HG02840 (cell line): ENCODE data around the gene ZNF331.

Source experiments
- ATAC-seq: cut with Tn5 transposase; IDR thresholded peaks from one replicate; pipeline ENCODE4 v1.9.1; 2021; ENCODE audit warnings: mild to moderate bottlenecking, moderate library complexity, moderate number of reproducible peaks; ENCODE audit not compliant: unreplicated experiment, low FRiP score

Gene ZNF331

DNA sequence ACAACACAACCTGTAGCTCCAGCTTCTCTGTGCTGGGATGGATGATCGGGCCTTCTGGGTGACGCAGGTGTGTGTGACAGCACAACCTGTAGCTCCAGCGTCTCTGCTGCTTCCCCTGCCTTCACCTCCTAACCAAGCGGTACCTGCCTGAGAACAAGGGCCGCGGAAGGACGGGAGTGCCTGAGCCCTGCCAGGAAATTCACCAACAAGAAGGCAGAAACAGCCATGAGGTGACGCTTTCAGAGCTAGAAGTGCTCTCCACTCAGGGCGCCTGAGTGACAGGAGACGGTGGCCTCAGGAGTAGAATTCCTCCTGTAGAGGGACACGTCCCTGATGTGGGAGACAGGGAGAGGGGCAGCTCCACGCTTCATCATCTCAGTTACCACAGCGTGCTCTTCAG, 17.4 kb downstream of the ZNF331 start:
- ATAC-seq = no peak

DNA sequence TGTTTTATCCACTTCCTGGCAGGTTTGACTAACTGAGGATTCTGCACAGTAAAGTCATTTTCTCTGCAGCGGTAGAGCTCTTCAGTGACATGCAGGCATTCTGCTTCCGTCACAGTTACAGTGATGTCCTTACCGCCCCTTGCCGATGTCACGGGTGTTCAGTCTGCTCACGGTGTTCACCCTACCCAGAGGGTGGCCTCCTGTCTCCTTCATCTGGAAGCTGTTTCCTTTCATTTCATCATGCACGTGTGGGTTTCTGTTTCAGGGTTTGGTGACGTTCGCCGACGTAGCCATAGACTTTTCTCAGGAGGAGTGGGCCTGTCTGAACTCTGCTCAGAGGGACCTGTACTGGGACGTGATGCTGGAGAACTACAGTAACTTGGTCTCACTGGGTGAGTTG, 33.4 kb downstream of the ZNF331 start:
- ATAC-seq = no peak

DNA sequence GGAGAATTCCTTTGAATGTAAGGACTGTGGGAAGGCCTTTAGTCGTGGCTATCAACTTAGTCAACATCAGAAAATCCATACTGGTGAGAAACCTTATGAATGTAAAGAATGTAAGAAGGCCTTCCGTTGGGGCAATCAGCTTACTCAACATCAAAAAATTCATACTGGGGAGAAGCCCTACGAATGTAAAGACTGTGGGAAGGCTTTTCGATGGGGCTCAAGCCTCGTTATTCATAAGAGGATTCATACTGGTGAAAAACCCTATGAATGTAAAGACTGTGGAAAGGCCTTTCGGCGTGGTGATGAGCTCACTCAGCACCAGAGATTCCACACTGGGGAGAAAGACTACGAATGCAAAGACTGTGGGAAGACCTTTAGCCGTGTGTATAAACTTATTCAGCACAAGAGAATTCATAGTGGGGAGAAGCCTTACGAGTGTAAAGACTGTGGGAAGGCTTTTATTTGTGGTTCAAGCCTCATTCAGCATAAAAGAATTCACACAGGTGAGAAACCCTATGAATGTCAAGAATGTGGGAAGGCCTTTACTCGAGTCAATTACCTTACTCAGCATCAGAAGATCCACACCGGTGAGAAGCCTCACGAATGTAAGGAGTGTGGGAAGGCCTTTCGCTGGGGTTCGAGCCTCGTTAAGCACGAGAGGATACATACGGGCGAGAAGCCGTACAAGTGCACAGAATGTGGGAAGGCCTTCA, 39.2 kb downstream of the ZNF331 start:
- no peak for ATAC-seq

DNA sequence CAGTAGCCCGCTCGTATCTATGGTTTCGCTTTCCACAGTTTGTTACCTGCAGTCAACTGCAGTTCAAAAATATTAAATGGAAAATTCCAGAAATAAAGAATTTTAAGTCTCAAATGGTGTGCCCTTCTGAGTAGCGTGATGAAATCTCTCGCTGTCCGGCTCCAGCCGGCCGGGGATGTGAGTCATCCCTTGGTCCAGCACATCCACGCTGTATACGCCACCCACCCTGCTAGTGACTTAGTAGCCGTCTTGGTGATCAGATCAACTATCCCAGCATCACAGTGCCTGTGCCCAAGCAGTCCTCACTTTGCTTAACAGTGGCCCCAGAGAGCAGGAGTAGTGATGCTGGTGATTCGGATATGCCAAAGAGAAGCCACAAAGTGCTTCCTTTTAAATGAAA, 40.0 kb downstream of the ZNF331 start:
- ATAC-seq = no peak

DNA sequence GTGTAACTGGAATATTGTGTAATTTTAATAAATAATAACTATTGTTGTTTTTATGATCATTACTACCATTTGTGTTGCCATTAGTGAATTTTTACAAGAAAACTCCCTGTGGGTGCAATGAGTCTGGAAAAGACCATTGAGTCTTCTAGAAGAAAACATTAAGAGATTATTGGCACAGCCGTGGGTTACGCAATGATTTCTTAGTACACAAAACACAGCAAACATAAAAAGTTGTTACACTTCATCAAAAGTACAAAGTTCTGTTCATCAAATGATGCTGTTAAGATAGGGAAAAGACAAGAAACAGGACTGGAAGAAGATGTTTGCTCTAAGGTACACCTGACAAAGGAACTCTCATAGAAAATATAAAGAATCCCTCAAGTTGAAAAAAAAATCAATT, 41.6 kb downstream of the ZNF331 start:
- no peak for ATAC-seq

DNA sequence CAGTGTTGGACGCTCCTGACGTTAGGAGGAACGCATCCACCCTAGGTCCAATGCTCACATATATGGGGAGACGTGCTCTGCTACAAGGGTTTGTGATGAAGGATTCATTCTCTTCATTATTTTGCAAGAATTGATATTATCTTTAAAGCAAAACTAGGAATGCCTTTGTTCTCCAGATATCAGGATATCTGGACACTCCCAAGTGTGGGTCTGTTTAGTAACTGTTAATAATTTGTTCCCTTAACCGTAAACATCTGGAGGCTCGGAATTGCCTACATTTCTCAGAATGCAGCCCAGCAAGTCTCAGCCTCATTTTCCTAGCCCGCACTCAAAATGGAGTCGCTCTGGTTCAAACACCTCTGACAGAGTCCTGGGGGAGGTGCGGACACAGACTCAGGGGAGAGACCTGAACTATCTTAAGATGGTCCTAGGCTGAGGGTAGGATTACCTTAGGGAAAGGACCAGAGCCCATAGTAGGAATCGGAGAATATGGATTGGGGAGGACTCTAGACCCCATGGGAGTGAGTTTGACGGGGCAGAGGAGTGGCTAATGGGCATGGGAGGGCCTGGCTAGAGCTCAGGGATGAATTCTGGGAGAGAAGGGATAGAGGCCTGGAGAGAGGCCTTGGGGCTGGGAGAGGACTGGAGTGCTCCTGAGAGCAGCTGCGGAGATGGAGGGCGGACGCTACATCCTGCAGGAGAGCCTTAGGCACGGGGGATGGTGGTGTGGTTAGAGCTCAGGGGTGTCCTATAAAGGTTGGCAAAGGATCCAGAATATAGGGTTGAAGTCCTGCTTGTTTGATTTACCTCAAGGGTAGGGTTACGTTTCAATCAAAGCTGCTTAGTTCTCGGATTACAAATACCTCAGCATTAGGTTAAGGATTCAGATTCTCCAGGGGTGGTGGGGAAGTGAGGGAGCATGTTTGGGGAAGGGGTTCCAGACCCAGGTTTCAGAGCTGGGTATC, 43.2 kb downstream of the ZNF331 start:
- no peak for ATAC-seq

DNA sequence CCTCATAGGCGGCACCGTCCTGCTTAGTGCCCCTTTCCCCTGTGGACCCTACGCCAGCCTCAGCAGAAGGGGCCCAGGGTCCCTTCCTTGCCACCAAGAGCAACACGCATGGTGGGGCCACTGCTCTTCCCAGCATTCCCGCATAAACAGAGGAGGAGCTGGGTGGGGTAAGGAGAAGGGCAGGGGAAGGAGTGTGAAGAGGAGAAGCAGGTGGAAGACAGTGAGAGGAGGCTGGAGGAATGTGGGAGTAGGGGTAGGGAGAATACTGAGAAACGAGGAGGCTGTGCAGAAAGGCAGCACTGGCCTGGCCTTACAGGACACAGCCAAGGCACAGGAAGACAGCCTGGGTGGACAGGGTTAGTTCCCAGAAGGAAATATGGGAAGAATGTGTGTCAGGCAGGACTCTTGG, 43.9 kb downstream of the ZNF331 start:
- no peak for ATAC-seq

DNA sequence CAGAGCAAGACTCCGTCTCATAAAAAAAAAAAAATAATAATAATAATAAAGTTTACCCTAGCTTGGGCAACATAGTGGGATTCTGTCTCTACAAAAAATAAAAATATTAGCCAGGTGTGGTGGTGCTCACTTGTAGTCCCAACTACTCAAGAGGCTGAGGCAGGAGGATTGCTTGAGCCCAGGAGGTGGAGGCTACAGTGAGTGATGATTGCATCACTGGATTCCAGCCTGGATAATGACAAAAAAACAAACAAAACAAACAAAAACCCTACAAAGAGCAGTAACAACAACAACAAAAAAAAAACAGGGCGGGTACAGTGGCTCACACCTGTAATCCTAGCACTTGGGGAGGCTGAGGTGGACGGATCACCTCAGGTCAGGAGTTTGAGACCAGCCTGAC, 45.2 kb downstream of the ZNF331 start:
- no peak for ATAC-seq

DNA sequence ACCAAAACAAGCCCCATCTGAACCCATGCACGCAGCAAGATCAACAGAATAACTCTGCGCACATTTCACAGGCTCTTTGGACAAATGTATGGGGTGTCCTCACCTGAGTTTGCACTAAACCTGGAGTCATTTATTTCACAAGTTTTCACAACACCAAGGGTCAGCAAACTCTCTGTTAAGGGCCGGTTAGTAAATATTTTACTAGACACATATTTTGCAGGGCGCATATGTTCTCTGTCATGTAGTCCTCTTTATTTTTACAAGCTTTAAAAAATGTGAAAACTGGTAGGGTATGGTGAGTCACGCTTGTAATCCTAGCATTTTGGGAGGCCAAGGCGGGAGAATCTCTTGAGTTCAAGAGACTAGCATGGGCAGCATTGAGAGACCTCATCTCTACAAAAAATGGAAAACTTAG, 48.3 kb downstream of the ZNF331 start:
- no peak for ATAC-seq

DNA sequence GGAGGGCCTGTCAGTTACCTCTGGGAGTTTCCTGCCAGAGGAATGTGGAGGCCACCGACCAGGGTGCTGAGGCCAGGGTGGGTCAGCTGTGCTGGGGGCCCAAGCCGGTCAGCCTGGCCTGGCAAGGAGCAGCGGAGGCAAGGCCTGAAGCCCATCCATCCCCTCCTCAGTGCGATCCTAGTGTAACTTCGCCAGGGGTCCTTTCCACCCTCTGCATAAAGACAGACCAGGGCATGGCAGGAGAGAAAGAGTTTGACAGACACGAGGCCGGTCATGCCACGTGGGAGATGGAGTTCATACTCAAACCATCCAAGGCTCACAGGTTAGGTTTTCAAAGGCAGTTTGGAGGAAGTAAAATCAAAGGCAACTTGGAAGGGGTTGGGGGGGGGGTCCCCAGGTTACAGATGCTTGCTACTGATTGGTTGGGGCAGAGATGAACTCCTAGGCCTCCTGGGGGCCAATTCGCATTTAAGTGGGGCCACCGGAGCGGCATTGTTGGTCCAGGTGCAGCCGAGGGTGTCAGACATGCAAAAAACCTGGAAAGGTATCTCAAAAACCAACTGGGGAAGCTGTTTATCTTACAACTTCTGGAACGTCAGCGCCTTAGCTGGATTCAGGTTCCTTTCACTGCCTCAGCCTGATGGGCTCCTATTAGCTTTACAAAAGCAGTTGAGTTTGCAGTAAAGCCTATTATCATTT, 57.0 kb downstream of the ZNF331 start:
- no peak for ATAC-seq

DNA sequence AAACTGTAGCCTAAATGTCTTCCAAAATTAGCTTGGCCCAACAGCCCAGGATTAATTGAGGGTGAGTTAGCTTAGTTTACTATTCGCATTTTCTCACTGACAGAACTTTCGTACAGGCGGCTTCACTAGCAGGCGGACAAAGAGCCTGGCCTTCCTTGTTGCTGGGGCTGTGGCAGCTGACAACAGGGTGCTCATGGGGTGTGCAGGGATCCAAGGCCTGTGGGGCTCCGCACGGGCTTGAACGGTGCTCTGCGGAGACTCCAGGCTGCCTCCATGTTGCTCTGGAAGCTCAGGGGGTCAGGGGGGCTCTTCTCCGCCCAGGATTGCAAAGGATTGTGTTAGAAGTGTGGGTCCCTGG, 57.5 kb downstream of the ZNF331 start:
- ATAC-seq = no peak

DNA sequence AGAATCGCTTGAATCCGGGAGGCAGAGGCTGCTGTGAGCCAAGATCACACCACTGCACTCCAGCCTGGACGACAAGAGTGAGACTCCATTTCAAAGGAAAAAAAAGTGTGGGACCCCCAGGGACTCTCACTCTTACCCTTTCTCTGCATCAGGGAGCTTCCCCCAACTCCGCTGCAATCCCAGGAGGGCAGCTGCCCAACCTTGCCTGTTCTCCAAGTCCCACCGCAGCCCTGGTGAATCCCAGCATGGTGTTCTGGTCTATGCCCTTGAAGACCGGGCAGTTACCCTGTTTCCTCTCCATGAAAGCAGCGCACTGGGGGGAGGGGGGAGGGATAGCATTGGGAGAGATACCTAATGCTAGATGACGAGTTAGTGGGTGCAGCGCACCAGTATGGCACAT, 58.1 kb downstream of the ZNF331 start:
- ATAC-seq = no peak

DNA sequence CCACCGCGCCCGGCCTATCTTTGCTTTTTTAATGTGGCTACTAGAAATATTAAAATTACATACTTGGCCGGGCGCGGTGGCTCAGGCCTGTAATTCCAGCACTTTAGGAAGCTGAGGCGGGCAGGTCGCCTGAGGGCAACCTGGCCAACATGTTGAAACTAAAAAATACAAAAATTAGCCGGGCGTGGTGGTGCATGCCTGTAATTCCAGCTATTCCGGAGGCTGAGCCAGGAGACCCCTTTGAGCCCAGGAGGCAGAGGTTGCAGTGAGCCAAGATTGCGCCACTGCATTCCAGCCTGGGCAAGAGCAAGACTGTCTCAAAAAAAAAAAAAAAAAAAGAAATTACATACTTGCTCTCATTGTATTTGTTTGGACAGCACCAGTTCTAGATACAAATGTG, 59.1 kb downstream of the ZNF331 start:
- ATAC-seq = no peak

DNA sequence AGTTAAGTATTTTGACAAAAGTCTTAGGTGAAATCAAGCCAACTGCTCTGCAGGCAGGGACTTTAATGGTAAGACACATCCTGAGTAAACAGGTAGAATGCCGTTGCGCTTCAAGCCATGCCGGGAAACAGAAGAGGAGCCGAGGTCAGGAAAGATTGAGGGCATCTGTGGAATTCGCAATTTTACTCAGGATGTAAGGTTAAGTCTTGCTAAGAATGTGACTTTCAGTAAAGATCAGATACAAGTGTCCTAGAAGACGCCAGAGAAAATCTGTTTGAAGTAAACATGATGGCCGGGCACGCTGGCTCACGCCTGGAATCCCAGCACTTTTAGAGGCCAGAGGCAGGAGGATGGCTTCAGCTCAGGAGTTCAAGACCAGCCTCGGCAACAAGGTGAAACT, 60.4 kb downstream of the ZNF331 start:
- ATAC-seq = no peak

DNA sequence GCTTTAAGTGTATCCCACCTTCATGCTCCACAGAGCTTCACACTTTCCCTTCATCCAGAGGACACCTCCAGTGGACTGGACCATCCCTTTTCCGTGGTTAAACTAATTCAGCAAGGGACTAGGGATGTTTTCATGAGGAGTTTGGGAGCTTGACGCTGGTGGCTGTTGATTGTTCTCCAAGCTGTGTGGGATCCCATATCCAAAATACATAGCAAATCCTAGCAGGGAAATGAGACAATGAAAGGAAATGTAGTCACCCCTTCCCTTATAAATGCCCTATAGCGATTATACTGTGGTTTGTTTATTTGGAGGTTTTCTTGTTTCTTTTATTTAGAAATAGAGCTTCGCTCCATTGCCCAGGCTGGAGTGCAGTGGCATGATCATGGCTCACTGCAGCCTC, 62.3 kb downstream of the ZNF331 start:
- ATAC-seq = no peak

DNA sequence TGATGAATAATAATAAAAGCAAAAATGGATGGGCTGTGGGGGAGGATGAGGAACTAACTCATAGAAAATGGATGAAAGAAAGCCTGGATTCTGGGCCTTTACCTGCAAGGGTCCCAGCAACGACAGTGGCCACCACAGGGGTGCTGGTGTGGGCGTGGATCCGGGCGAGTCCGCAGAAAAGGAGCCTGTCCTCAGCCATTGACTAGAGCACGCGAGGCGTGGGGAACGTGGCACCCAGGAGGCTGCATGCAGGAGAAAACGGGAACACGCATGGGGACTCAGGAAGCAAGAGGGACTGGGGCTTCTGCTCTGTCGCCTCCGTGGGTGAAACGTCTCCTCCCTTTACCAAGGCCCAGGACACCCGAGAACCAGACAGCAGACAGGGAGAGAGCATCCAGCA, 68.1 kb downstream of the ZNF331 start:
- ATAC-seq = no peak

DNA sequence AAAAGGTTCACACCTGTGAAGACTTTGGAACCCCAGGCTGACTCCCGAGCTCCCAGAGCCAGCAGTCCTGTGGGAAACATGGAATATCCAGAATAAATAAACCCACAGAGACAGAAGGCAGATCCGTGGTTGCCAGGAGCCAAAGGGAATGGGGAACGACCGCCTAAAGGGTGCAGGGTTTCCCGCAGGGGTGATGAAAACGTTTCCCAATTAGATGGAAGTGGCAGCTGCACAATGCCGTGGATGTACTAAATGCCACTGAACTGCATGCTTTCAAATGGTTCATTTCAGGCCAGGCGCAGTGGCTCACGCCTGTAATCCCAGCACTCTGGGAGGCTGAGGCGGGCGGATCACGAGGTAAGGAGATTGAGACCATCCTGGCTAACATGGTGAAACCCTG, 70.4 kb downstream of the ZNF331 start:
- ATAC-seq = no peak

DNA sequence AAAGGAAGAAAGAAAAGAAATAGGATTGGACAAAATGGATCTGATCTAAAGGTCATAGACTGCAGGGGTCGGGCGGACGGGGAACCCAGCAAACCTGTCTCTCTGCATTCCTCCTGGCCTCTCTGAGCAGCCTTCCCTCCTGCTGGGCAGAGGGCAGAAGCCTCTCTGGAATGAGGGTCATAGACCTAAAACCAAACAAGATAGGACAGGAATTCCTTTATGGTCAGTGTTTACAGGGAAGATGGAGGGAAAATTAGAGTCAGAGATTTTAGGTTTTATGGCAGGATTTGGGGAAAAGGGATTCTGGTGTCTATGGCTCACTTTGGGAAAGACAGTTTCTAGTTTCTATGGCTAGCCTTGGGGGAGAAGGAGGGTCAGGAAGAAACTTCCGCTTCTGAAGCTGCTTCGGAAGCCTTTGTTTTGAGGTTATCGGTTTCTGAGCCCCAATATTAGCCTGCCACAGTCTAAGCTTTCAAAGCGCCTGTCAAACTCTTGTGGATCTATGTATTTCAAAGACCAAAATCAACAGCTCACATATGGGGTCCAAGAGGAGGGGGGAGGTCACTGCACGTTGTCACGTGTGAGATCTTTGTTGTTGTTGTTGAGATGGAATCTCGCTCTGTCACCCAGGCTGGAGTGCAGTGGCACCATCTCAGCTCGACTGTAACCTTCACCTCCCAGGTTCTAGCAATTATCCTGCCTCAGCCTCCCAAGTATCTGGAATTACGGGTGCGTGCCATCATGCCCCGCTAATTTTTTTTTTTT, 75.0 kb downstream of the ZNF331 start:
- no peak for ATAC-seq

DNA sequence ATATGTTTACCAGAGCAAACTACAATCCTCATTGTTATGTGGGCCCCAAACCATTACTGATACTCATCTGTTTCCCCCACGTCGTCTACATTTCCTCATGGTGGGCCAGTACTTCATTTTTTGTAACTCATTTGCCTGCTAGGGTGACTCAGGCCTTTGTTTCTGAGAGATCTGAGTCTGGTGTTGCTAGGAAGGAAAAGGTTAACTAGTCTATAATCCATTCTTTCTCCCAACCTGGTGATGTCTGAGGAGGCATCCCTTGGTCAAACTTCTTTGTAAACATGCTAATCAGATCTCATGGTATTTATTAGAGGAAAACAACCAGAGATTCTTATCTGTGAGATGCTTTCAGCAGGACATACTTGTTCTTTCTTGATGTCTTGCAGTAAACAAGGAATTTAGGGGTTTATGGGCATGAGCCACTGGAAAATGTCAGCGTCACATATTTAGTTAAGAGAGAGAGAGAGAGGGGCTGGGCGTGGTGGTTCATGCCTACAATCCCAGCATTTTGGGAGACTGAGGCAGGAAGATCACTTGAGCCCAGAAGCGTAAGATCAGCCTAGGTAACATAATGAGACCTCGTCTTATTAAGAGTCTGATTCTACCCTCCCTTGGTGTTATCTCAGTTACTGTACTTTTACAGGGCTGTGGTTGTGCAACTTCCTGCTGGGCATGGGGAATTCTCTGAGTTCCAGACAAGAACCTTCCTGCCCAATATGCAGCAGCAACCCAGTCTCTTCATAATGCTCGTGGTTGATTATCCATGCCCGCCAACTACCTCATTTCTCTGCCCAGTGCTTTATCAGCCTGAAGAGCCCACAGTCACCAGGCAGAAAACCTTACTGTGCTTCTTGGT, 84.2 kb downstream of the ZNF331 start:
- no peak for ATAC-seq
